HG03378 (cell line): ENCODE data around the gene POM121C.
"Not testable (repeated sequence)": the region's sequence is repeated elsewhere in the genome, so short reads cannot be mapped to it uniquely, and the experiment has no call there.

Source experiments
- ATAC-seq: cut with Tn5 transposase; IDR thresholded peaks from one replicate; pipeline ENCODE4 v1.9.1; 2021; ENCODE audit warnings: mild to moderate bottlenecking, moderate library complexity; ENCODE audit not compliant: unreplicated experiment

The POM121C gene

GRCh38 chr7:75397865-75398264 lies 88.2 kb downstream of the POM121C start:
- ATAC-seq, result not testable (repeated sequence)

DNA sequence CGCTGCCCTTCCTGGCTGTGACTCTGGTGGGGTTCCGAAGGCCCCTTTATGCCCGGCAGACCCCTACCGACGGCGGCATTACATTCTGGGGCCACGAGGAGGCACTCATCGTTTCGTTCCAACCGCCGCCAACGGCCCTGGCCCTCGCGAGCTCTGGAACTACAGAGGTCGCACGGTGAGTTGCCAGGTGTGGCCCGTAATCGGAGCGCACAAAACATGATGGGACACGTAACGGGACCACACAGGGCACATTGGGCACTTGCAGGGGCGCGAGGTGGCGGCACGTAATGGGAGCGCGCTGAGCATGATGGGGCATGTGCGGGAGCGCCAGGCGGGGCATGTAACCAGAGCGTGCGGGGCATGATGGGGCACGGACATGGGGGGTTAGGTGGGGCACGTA lies 90.8 kb downstream of the POM121C start, which contains the start of gene TRIM73:
Gene TRIM73, plus strand, starts transcription at position 301 of the 400 bp plus-strand sequence. CDS start 3,305 bp downstream, outside the sequence.
- ATAC-seq, result not testable (repeated sequence)

DNA sequence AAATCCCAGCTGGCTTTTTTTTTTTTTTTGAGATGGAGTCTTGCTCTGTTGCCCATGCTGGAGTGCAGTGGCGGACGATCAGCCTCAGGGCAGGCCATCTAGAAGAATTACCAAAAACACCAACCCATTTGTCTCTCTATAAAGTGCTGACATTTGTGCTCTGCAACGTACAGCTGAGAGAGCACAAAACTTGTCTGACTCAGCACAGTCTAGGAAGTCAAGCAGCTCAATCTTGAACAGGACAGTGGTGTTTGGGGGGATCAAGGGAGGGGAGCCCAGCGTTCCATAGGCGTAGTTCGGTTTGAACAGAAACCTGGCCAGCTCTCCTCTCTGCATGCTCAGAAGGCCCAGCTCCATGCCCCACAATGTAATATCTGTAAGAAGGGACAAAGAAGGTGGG lies 92.9 kb downstream of the POM121C start:
- ATAC-seq, result not testable (repeated sequence)

GRCh38 chr7:75374519-75375317 lies 111.4 kb downstream of the POM121C start:
- not testable (repeated sequence) for ATAC-seq

DNA sequence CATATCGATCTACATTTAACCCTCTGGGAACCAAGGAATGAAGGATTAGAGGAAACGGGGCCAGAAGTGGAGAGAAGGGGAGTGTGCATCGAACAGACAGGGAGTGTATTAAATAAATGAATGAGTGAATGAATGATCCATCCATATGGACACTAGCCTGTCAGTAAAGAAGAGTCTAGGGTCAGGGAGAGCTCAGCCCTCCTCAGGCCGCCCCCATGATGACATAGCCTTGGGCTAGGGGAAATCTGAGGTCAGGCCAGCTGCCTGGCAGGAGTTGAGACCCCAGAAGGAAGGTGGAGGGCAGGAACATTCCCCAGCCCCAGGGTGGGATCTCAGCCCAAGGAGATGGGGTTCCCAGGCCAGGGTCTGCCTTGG lies 112.0 kb downstream of the POM121C start:
- ATAC-seq, result not testable (repeated sequence)

- ATAC-seq, result not testable (repeated sequence)
Measured at GRCh38 chr7:75367313-75367712, 118.8 kb downstream of the POM121C start.
